Measurements from ENCODE around the gene TPSB2.
"Not testable (repeated sequence)": the region's sequence is repeated elsewhere in the genome, so short reads cannot be mapped to it uniquely, and the experiment has no call there.

Gene TPSB2

GRCh38 chr16:1230084-1230470, at the start of gene TPSB2:
TSS of gene TPSB2 (minus strand) at chr16:1230184. CDS start at chr16:1229951, 233 bp downstream.
- not testable (repeated sequence) for H3K4me3 ChIP-seq, H3K27ac ChIP-seq

GRCh38 chr16:1279081-1279944, 49.3 kb upstream of the TPSB2 start:
- Histone ChIP-seq H3K4me3 (no peak overlapping the region), H3K27ac (no peak overlapping the region)

- Histone ChIP-seq H3K27ac (no peak overlapping the region), H3K4me3 (no peak overlapping the region)
Measured at GRCh38 chr16:1278477-1278876, 48.5 kb upstream of the TPSB2 start.

GRCh38 chr16:1277617-1278282, 47.8 kb upstream of the TPSB2 start:
- Histone ChIP-seq H3K4me3 (no peak overlapping the region), H3K27ac (no peak overlapping the region)

- Histone ChIP-seq H3K4me3 (no peak overlapping the region), H3K27ac (no peak overlapping the region)
Measured at GRCh38 chr16:1277151-1277598, 47.2 kb upstream of the TPSB2 start.

GRCh38 chr16:1276580-1276878, 46.5 kb upstream of the TPSB2 start:
- Histone ChIP-seq H3K4me3 (no peak overlapping the region), H3K27ac (no peak overlapping the region)

- Histone ChIP-seq H3K4me3 (no peak overlapping the region), H3K27ac (no peak overlapping the region)
Measured at GRCh38 chr16:1275791-1276579, 46.0 kb upstream of the TPSB2 start.

- Histone ChIP-seq H3K4me3 (no peak overlapping the region), H3K27ac (no peak overlapping the region)
Measured at GRCh38 chr16:1274767-1275166, 44.8 kb upstream of the TPSB2 start.

- H3K4me3 ChIP-seq: no peak overlapping the region
Measured at GRCh38 chr16:1273816-1274215, 43.8 kb upstream of the TPSB2 start.

GRCh38 chr16:1272453-1273198, 42.6 kb upstream of the TPSB2 start:
- no peak overlapping the region for H3K4me3 ChIP-seq

More at GRCh38 chr16:1273816-1274215, 43.8 kb upstream of the TPSB2 start:
- no peak overlapping the region for H3K27ac ChIP-seq

GRCh38 chr16:1271724-1272413, 41.9 kb upstream of the TPSB2 start:
- H3K4me3 ChIP-seq, H3K27ac ChIP-seq: not testable (repeated sequence)

More at GRCh38 chr16:1272453-1273198, 42.6 kb upstream of the TPSB2 start:
- no peak overlapping the region for H3K27ac ChIP-seq

- no peak overlapping the region for H3K4me3 ChIP-seq
- no peak overlapping the region for H3K27ac ChIP-seq
Measured at GRCh38 chr16:1271380-1271723, 41.4 kb upstream of the TPSB2 start.

- H3K27ac ChIP-seq, H3K4me3 ChIP-seq: not testable (repeated sequence)
Measured at GRCh38 chr16:1269418-1269817, 39.4 kb upstream of the TPSB2 start.

GRCh38 chr16:1265826-1266225, 35.8 kb upstream of the TPSB2 start:
- Histone ChIP-seq H3K27ac (no peak overlapping the region), H3K4me3 (no peak overlapping the region)

- no peak overlapping the region for H3K27ac ChIP-seq
- H3K4me3 ChIP-seq: no peak overlapping the region
Measured at GRCh38 chr16:1265090-1265630, 35.2 kb upstream of the TPSB2 start.

- H3K27ac ChIP-seq: no peak overlapping the region
- H3K4me3 ChIP-seq: no peak overlapping the region
Measured at GRCh38 chr16:1264345-1265089, 34.5 kb upstream of the TPSB2 start.

GRCh38 chr16:1263591-1264344, 33.8 kb upstream of the TPSB2 start:
- Histone ChIP-seq H3K4me3 (no peak overlapping the region), H3K27ac (no peak overlapping the region)

GRCh38 chr16:1262846-1263221, 32.9 kb upstream of the TPSB2 start:
- no peak overlapping the region for H3K4me3 ChIP-seq

More at GRCh38 chr16:1262846-1263221, 32.9 kb upstream of the TPSB2 start:
- H3K27ac ChIP-seq: no peak overlapping the region

All from skin epidermis (tissue), 12 donors.